Suprapubic skin (tissue), 4 donors: Measurements from ENCODE around the gene GATA3. TPM values are rescaled to one million over a fixed set of nuclear protein-coding genes. Genes with fewer than 3 reads are reported as not detected.
A peak's percentile ranks its signal among the peaks of the same experiment; 100 is the strongest.

ENCODE experiments used
- DNase-seq, 2 donors: peaks; one replicate each; pipeline ENCODE4 v3.0.0-alpha.2; 2019; ENCODE audit warnings: low spot score in 2 of 2
- H3K27ac ChIP-seq: fragments of 200-600 bp; sonication (generic); one replicate; pipeline ENCODE4 v1.5.1; 2019
- H3K27me3 ChIP-seq: fragments of 200-600 bp; sonication (generic); one replicate; pipeline ENCODE4 v1.5.1; 2019
- H3K36me3 ChIP-seq: fragments of 200-600 bp; sonication (generic); one replicate; pipeline ENCODE4 v1.5.1; 2019
- H3K4me1 ChIP-seq: fragments of 200-600 bp; sonication (generic); one replicate; pipeline ENCODE4 v1.5.1; 2019
- H3K4me3 ChIP-seq: fragments of 200-600 bp; sonication (generic); one replicate; pipeline ENCODE4 v1.5.1; 2019; ENCODE audit warnings: mild to moderate bottlenecking
- H3K9me3 ChIP-seq: fragments of 200-600 bp; sonication (generic); one replicate; pipeline ENCODE4 v1.5.1; 2019
- CTCF ChIP-seq, 2 donors: fragments of 200-600 bp in 1 of 2; fragments of 450-650 bp in 1 of 2; sonication (generic) in 1 of 2; IDR thresholded peaks; one replicate each; pipeline ENCODE4 v1.5.1; 2016 to 2019; ENCODE audit warnings: antibody characterized with exemption in 2 of 2, mild to moderate bottlenecking in 1 of 2, moderate library complexity in 1 of 2
- EP300 ChIP-seq: sonication (generic); formaldehyde crosslinking; IDR thresholded peaks from one replicate; pipeline ENCODE4 v1.6.1; 2017; ENCODE audit warnings: antibody characterized with exemption
- POLR2A ChIP-seq, 2 donors: fragments of 450-650 bp; IDR thresholded peaks; one replicate each; pipeline ENCODE4 v1.6.1; 2017; ENCODE audit warnings: antibody characterized with exemption in 2 of 2, mild to moderate bottlenecking in 2 of 2, moderate library complexity in 2 of 2
- POLR2AphosphoS5 ChIP-seq, 3 donors: sonication (generic); formaldehyde crosslinking; IDR thresholded peaks; one replicate each; pipeline ENCODE4 v1.6.1; 2017; ENCODE audit warnings: antibody characterized with exemption in 3 of 3
- WGBS: methylation state at CpG from one replicate; pipeline ENCODE4 v1.1.5; 2018; 5-methylcytosine and 5-hydroxymethylcytosine counted together
- total RNA-seq, 4 donors: library from RNA; depleted of rRNA; stranded (reverse); fragments of >200 nt; gene quantifications; one replicate each; pipeline ENCODE4 v1.1.0, GENCODE V29; 2016

Gene GATA3
- total RNA-seq, 4 donors from 2014 or later = 91.0 to 241 (median 164) TPM

- WGBS = under 1% methylated on average over 38 of the region's 60 CpGs
- peak overlapping the region; percentile 61 for H3K4me3 ChIP-seq
- no peaks in the 10 kb centered on the region for H3K36me3 ChIP-seq
- H3K27me3 ChIP-seq = peaks cover 100% of the 10 kb centered on the region
- H3K9me3 ChIP-seq = no peaks in the 10 kb centered on the region
- peak overlapping the region; percentile 64 for H3K27ac ChIP-seq
- peak in 1 of 2 donors; percentile 69 for DNase-seq
- peaks cover 69% of the 10 kb centered on the region for H3K4me1 ChIP-seq
- TF ChIP-seq CTCF (IDR thresholded peaks at IDR 0.05) = no peak
- no peak for TF ChIP-seq EP300
- no peak for TF ChIP-seq POLR2A (IDR thresholded peaks at IDR 0.05)
- TF ChIP-seq POLR2AphosphoS5 (IDR thresholded peaks at IDR 0.05) = no peak
These were observed 3.9 kb upstream of the GATA3 start for GRCh38 chr10:8050556-8051108.

- peak overlapping the region; percentile 61 for H3K4me3 ChIP-seq
- peaks cover 74% of the 10 kb centered on the region for H3K4me1 ChIP-seq
- H3K27me3 ChIP-seq = peaks cover 100% of the 10 kb centered on the region
- H3K9me3 ChIP-seq = no peaks in the 10 kb centered on the region
- H3K27ac ChIP-seq = peak overlapping the region; percentile 64
- H3K36me3 ChIP-seq = no peaks in the 10 kb centered on the region
- TF ChIP-seq CTCF (IDR thresholded peaks at IDR 0.05) (no peak), EP300 (no peak), POLR2AphosphoS5 (IDR thresholded peaks at IDR 0.05) (no peak), POLR2A (IDR thresholded peaks at IDR 0.05) (no peak)
- peak in 1 of 2 donors; percentile 48 for DNase-seq
- 34% methylated on average over 11 of the region's 52 CpGs for WGBS
These were observed 3.2 kb upstream of the GATA3 start for GRCh38 chr10:8051109-8051821.

- Histone ChIP-seq H3K36me3 (no peaks in the 10 kb centered on the region), H3K27ac (no peak overlapping the region), H3K4me1 (peaks cover 74% of the 10 kb centered on the region), H3K27me3 (peaks cover 95% of the 10 kb centered on the region), H3K4me3 (peak overlapping the region; percentile 61), H3K9me3 (no peaks in the 10 kb centered on the region)
- TF ChIP-seq CTCF (IDR thresholded peaks at IDR 0.05) (no peak), EP300 (no peak), POLR2A (IDR thresholded peaks at IDR 0.05) (no peak), POLR2AphosphoS5 (IDR thresholded peaks at IDR 0.05) (no peak)
- WGBS = 38% methylated on average over 23 of the region's 29 CpGs
- DNase-seq = peak in 1 of 2 donors; percentile 63
These were observed 2.6 kb upstream of the GATA3 start for GRCh38 chr10:8051851-8052257.

- 42% methylated on average over 32 of the region's 32 CpGs for WGBS
- Histone ChIP-seq H3K4me3 (no peak overlapping the region), H3K36me3 (no peaks in the 10 kb centered on the region), H3K4me1 (peaks cover 74% of the 10 kb centered on the region), H3K27ac (no peak overlapping the region), H3K27me3 (peaks cover 90% of the 10 kb centered on the region), H3K9me3 (no peaks in the 10 kb centered on the region)
- no peak for TF ChIP-seq EP300
- no peak for TF ChIP-seq CTCF (IDR thresholded peaks at IDR 0.05)
- no peak for TF ChIP-seq POLR2A (IDR thresholded peaks at IDR 0.05)
- no peak for TF ChIP-seq POLR2AphosphoS5 (IDR thresholded peaks at IDR 0.05)
- DNase-seq = peak in 1 of 2 donors; percentile 45
These were observed 2.0 kb upstream of the GATA3 start for GRCh38 chr10:8052341-8052955.

GRCh38 chr10:8052956-8053445 is 1.5 kb upstream of the GATA3 start:
- peaks cover 84% of the 10 kb centered on the region for H3K27me3 ChIP-seq

More at GRCh38 chr10:8052956-8053445, 1.5 kb upstream of the GATA3 start:
- no peak for DNase-seq
- H3K27ac ChIP-seq = no peak overlapping the region
- 17% methylated on average over 15 of the region's 17 CpGs for WGBS
- peak overlapping the region; percentile 68 for H3K4me3 ChIP-seq
- TF ChIP-seq CTCF (IDR thresholded peaks at IDR 0.05) = no peak
- TF ChIP-seq POLR2AphosphoS5 (IDR thresholded peaks at IDR 0.05) = no peak
- no peak for TF ChIP-seq EP300
- no peak for TF ChIP-seq POLR2A (IDR thresholded peaks at IDR 0.05)
- H3K4me1 ChIP-seq = peaks cover 74% of the 10 kb centered on the region
- no peaks in the 10 kb centered on the region for H3K9me3 ChIP-seq
- H3K36me3 ChIP-seq = no peaks in the 10 kb centered on the region
